ENCODE measurements around the gene TMEM132E. TPM values are rescaled to one million over a fixed set of nuclear protein-coding genes. Genes with fewer than 3 reads are reported as not detected.

Gene TMEM132E
- polyA plus RNA-seq, 2 of the 4 experiments (the other 2 are of a cell fraction): not detected

DNA sequence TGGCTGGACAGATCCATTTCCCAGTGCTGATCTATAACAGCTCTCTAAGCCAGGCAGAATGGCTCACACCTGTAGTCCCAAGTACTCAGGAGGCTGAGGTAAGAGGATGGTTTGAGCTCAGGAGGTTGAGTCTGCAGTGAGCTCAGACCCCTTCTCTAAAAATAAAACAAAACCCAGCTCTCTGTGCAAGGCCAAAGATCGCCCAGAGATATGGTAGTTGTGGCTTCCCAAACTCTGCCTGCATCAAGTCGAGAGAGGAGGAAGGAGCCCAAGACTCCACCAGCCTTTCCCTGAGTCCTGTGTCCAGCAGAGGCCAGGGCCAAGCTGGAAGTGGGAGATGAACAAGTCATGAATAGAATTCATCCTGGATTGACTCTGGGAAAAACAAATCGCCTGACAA lies 88.8 kb downstream of the TMEM132E start:
- Histone ChIP-seq H3K4me3 (no peak overlapping the region), H3K9me3 (no peaks in the 10 kb centered on the region), H3K27ac (no peak overlapping the region), H3K4me2 (no peak overlapping the region), H3K4me1 (no peaks in the 10 kb centered on the region)
- TF ChIP-seq HOXA7 (CRISPR knock-in tag; IDR thresholded peaks at IDR 0.05): no peak
- TF ChIP-seq, protein P1, sequence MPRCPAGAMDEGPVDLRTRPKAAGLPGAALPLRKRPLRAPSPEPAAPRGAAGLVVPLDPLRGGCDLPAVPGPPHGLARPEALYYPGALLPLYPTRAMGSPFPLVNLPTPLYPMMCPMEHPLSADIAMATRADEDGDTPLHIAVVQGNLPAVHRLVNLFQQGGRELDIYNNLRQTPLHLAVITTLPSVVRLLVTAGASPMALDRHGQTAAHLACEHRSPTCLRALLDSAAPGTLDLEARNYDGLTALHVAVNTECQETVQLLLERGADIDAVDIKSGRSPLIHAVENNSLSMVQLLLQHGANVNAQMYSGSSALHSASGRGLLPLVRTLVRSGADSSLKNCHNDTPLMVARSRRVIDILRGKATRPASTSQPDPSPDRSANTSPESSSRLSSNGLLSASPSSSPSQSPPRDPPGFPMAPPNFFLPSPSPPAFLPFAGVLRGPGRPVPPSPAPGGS (IDR thresholded peaks at IDR 0.05): no peak
- TF ChIP-seq CHD2 (IDR thresholded peaks at IDR 0.05; ENCODE audit: low read length, partially characterized antibody): no peak
- no peak for TF ChIP-seq SMC3 (IDR thresholded peaks at IDR 0.05)
- no peak for TF ChIP-seq JUN (IDR thresholded peaks at IDR 0.05)
- no peak for TF ChIP-seq MYC (IDR thresholded peaks at IDR 0.05; ENCODE audit: borderline replicate concordance, low read length)
- WGBS (ENCODE audit: missing lambda C conversion rate): 0% methylated on average over 3 of the region's 3 CpGs
- ATAC-seq (no peak), FAIRE-seq (no peak), DNase-seq (ENCODE audit: low read depth in 1 of 2, low spot score in 1 of 2) (no peak)
- CTCF ChIA-PET: interaction anchor here (0.7 to 1.7 kb wide), 4 partner anchors 15 to 248 kb away, joined by 3 to 6 read pairs (median 3); no protein-coding TSS in a partner anchor
- POLR2A ChIA-PET: no interaction called here

DNA sequence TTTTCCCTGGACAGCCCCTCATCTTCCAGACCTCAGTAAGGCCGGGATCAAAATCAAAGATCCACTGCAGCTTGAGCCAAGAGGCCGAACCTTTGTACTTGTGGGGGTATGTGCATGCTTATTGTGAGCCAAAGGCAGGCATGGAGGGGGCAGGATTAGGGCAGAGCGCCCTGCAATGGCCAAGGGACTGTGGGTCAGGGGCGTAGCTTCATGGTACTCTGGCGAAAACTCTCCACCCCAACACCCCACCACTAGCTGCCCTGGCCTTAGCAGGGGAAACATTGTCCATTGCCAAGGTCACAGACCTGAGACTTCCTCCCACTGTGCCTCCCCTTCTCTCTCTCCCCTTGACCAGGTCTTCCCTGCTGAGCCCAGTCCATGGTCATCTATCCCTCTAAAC lies 90.1 kb downstream of the TMEM132E start:
- Histone ChIP-seq H3K4me3 (no peak overlapping the region), H3K9me3 (no peaks in the 10 kb centered on the region), H3K4me1 (no peaks in the 10 kb centered on the region), H3K4me2 (no peak overlapping the region), H3K27ac (no peak overlapping the region)
- CTCF ChIA-PET: interaction anchor here (0.8 kb wide), 1 partner anchor 9 kb away, joined by 3 read pairs; no protein-coding TSS in a partner anchor
- TF ChIP-seq, protein P2, sequence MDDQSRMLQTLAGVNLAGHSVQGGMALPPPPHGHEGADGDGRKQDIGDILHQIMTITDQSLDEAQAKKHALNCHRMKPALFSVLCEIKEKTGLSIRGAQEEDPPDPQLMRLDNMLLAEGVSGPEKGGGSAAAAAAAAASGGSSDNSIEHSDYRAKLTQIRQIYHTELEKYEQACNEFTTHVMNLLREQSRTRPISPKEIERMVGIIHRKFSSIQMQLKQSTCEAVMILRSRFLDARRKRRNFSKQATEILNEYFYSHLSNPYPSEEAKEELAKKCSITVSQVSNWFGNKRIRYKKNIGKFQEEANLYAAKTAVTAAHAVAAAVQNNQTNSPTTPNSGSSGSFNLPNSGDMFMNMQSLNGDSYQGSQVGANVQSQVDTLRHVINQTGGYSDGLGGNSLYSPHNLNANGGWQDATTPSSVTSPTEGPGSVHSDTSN (IDR thresholded peaks at IDR 0.05): no peak
- FAIRE-seq: no peak
- POLR2A ChIA-PET: no interaction called here
- WGBS (ENCODE audit: missing lambda C conversion rate): 7% methylated on average over 5 of the region's 5 CpGs
- DNase-seq (ENCODE audit: low read depth in 1 of 2, low spot score in 1 of 2): no peak
- no peak for ATAC-seq

DNA sequence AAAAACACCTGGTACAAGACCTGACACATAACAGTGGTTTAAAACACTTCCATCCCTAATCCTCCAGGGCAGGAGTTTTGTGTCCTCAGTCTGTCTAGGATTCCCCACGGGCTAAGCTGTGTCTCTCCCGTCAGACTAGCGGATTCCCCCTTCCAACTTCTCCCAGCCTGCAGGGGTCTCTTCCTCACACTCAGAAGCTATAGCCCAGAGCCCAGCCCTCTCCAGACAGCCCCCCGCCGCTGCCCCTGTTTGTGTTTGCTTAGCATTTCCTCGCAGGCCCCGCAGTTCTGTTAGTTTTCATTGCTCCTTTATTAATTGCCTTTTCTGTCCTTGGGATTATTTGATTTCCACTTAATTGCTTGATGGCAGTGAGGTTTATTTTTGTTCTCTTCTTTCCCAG lies 91.2 kb downstream of the TMEM132E start:
- H3K4me1 ChIP-seq: no peaks in the 10 kb centered on the region
- no peaks in the 10 kb centered on the region for H3K9me3 ChIP-seq
- CTCF ChIA-PET: interaction anchor here (0.7 to 1.1 kb wide), 2 partner anchors 31 to 250 kb away, joined by 3 read pairs; no protein-coding TSS in a partner anchor
- 36% methylated on average over 7 of the region's 7 CpGs for WGBS (ENCODE audit: missing lambda C conversion rate)
- POLR2A ChIA-PET: no interaction called here
- TF ChIP-seq ZFP36 (IDR thresholded peaks at IDR 0.05; ENCODE audit: borderline replicate concordance, partially characterized antibody) (no peak), JUNB (IDR thresholded peaks at IDR 0.05) (no peak), NPAS2 (CRISPR knock-in tag; IDR thresholded peaks at IDR 0.05; ENCODE audit: borderline replicate concordance) (no peak)
- no peak for ATAC-seq
- FAIRE-seq: no peak
- DNase-seq (ENCODE audit: low read depth in 1 of 2, low spot score in 1 of 2): no peak
- no peak overlapping the region for H3K4me2 ChIP-seq
- no peak overlapping the region for H3K4me3 ChIP-seq
- no peak overlapping the region for H3K27ac ChIP-seq

DNA sequence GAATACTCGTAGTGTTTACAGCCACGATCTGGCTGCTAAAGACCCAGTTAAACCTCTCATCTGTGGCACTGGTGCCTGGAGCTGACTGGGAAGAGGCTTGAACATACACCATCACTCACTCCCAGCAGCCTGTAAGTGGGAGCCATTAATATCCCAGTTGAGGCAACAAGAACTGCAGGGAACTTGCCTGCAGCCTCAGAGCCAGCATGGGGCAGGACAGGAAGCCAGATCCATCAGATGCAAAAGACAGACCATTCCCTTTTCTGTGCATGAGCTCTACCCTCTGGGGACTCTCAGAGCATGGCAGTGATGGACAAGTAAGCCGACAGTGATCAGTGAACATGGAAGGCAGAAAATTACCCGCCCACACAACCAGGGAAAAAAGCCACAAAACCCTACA lies 91.8 kb downstream of the TMEM132E start:
- ChIA-PET POLR2A (no interaction called here), CTCF (interaction anchor here (0.7 to 1.1 kb wide), 2 partner anchors 31 to 250 kb away, joined by 3 read pairs; no protein-coding TSS in a partner anchor)
- FAIRE-seq (no peak), ATAC-seq (no peak), DNase-seq (ENCODE audit: low read depth in 1 of 2, low spot score in 1 of 2) (no peak)
- Histone ChIP-seq H3K27ac (no peak overlapping the region), H3K4me1 (no peaks in the 10 kb centered on the region), H3K4me2 (no peak overlapping the region), H3K4me3 (no peak overlapping the region), H3K9me3 (no peaks in the 10 kb centered on the region)
- WGBS (ENCODE audit: missing lambda C conversion rate): 8% methylated on average over 4 of the region's 4 CpGs
- TF ChIP-seq GATA3 (IDR thresholded peaks at IDR 0.05; ENCODE audit: borderline replicate concordance) (no peak), HEYL (CRISPR knock-in tag; IDR thresholded peaks at IDR 0.05) (no peak), RARB (CRISPR knock-in tag; IDR thresholded peaks at IDR 0.05) (no peak), BHLHE40 (IDR thresholded peaks at IDR 0.05; ENCODE audit: low read depth, low read length) (no peak), POLR2AphosphoS2 (conservative IDR thresholded peaks at IDR 0.05; ENCODE audit: low read length) (no peak), KDM5A (IDR thresholded peaks at IDR 0.05) (no peak), HDAC2 (IDR thresholded peaks at IDR 0.05) (no peak), MAZ (IDR thresholded peaks at IDR 0.05; ENCODE audit: borderline replicate concordance, low read depth, low read length) (no peak), JUN (IDR thresholded peaks at IDR 0.05) (no peak), EHF (CRISPR knock-in tag; IDR thresholded peaks at IDR 0.05) (no peak), RFX5 (IDR thresholded peaks at IDR 0.05) (no peak)
- TF ChIP-seq, protein P3, sequence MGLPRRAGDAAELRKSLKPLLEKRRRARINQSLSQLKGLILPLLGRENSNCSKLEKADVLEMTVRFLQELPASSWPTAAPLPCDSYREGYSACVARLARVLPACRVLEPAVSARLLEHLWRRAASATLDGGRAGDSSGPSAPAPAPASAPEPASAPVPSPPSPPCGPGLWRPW (IDR thresholded peaks at IDR 0.05): no peak
